Nephron progenitor cell (in vitro differentiated cells): ENCODE data around the gene VWC2.

Experiments used
- DNase-seq: peaks from one replicate; pipeline ENCODE4 v3.0.0; 2021
- H3K27ac Mint-ChIP-seq: 2 replicates; pipeline ENCODE4 v1.8.0; 2021; ENCODE audit warnings: mild to moderate bottlenecking, moderate library complexity, mixed read lengths
- H3K27me3 Mint-ChIP-seq: 2 replicates; pipeline ENCODE4 v1.8.0; 2021; ENCODE audit warnings: mild to moderate bottlenecking, low read depth, mixed read lengths; ENCODE audit not compliant: poor library complexity
- H3K36me3 Mint-ChIP-seq: 2 replicates; pipeline ENCODE4 v1.8.0; 2021; ENCODE audit warnings: low read depth, mixed read lengths
- H3K4me1 Mint-ChIP-seq: 2 replicates; pipeline ENCODE4 v1.8.0; 2021; ENCODE audit warnings: mixed read lengths
- H3K4me3 Mint-ChIP-seq: 2 replicates; pipeline ENCODE4 v1.8.0; 2021; ENCODE audit warnings: mild to moderate bottlenecking, moderate library complexity, mixed read lengths
- H3K9me3 Mint-ChIP-seq: 2 replicates; pipeline ENCODE4 v1.8.0; 2021; ENCODE audit warnings: mild to moderate bottlenecking, moderate library complexity, mixed read lengths
- TF ChIP-seq, protein P1 (sequence below): fragments of 200-600 bp; sonication (generic); IDR thresholded peaks from 2 replicates; pipeline ENCODE4 v1.5.0; 2021; ENCODE audit warnings: antibody characterized with exemption

VWC2 gene

DNA sequence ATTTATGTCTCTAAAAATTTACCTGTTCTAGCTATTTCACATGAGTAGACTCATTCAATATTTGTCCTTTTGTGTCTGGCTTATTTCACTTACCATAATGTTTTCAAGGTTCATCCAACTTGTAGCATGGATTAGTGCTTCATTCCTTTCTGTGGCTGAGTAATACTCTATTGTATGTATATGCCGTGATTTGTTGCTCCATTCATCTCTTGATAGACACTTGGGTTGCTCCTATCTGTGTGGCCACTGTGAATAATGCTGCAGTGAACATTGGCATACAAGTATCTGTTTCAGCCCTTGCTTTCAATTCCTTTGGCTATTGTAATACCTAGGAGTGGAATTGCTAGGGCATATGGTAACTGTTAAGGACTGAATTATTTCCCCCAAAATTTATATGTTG is 86.9 kb downstream of the VWC2 start:
- no peaks in the 10 kb centered on the region for H3K9me3 Mint-ChIP-seq
- H3K27ac Mint-ChIP-seq: no peak overlapping the region
- TF ChIP-seq, protein P1, sequence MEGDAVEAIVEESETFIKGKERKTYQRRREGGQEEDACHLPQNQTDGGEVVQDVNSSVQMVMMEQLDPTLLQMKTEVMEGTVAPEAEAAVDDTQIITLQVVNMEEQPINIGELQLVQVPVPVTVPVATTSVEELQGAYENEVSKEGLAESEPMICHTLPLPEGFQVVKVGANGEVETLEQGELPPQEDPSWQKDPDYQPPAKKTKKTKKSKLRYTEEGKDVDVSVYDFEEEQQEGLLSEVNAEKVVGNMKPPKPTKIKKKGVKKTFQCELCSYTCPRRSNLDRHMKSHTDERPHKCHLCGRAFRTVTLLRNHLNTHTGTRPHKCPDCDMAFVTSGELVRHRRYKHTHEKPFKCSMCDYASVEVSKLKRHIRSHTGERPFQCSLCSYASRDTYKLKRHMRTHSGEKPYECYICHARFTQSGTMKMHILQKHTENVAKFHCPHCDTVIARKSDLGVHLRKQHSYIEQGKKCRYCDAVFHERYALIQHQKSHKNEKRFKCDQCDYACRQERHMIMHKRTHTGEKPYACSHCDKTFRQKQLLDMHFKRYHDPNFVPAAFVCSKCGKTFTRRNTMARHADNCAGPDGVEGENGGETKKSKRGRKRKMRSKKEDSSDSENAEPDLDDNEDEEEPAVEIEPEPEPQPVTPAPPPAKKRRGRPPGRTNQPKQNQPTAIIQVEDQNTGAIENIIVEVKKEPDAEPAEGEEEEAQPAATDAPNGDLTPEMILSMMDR: no peak
- H3K36me3 Mint-ChIP-seq: no peaks in the 10 kb centered on the region
- DNase-seq: no peak
- no peak overlapping the region for H3K4me3 Mint-ChIP-seq
- peaks cover 6% of the 10 kb centered on the region for H3K4me1 Mint-ChIP-seq
- H3K27me3 Mint-ChIP-seq: peaks cover 3% of the 10 kb centered on the region

DNA sequence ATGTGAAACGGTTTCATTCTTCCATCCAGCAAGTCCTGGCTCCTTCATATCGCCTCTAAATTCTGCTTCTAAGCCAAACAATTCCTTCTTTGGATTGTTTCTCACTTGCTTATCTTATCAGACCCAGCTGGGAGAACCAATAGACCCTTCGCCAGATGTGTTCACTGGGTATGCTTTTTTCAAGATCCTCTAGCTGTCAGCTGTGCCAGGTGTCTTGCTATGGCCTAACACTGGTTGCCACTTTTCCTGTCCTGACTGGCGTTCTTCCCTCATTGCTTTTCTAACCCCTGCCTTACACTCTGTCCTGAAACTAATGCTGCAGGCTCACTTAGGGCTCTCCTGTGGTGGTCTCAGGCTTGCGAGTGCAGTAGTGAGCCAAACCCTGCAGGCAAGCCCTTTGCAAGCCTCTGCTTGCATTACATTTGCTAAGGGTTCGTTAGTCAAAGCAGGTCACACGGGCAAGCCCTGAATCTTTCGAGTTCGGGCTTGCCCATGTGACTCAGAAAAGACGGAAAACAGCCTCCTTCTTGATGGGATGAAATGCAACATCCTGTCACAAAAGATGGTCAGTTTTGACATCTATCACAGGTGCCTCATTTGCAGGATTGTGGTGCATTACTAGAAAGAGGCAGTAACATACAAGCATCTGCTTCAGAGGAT is 92.8 kb downstream of the VWC2 start:
- Mint-ChIP-seq H3K4me1 (peaks cover 8% of the 10 kb centered on the region), H3K4me3 (no peak overlapping the region), H3K36me3 (no peaks in the 10 kb centered on the region), H3K27me3 (peaks cover 12% of the 10 kb centered on the region), H3K27ac (no peak overlapping the region), H3K9me3 (no peaks in the 10 kb centered on the region)
- TF ChIP-seq, protein P1: no peak
- no peak for DNase-seq

DNA sequence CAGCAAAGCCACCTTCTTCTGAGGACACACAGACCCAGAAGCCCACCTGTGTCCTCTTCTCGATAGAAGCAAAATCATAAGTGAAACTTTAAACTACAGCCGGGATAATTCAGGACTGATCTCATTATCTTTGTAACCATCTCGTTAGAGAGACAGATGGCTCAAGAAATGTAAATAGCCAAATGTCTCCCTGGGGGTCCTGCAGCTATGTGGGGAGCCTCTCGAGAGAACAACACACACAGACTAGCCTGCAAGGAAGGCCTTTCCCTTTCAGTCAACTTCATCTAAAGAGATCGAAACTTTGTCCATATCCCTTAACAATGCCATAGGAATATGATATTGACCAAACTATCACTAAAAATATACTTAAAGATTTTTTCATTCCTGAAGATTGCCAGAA is 93.5 kb downstream of the VWC2 start:
- peaks cover 12% of the 10 kb centered on the region for H3K27me3 Mint-ChIP-seq
- H3K27ac Mint-ChIP-seq: no peak overlapping the region
- peaks cover 8% of the 10 kb centered on the region for H3K4me1 Mint-ChIP-seq

DNA sequence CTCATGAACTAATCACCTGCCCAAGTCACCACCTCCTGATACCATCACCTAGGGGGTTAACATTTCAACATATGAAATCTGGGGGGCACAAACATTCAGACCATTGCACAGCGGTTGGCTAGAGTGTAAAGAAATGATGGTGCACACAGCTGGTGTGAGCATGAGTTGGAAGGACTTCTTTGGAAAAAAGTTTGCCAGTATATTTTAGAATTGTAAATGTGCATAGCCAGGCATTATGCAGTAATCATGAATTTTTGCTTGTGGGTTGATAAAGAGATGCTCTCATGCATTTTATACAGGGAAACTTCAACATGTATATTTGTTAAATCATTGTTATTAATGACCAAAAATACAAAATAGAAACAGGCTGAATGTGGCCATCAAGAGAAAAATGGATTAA is 100.0 kb downstream of the VWC2 start:
- TF ChIP-seq, protein P1: no peak
- no peak for DNase-seq
- Mint-ChIP-seq H3K4me1 (peaks cover 5% of the 10 kb centered on the region), H3K36me3 (no peaks in the 10 kb centered on the region), H3K27me3 (peaks cover 5% of the 10 kb centered on the region), H3K4me3 (no peak overlapping the region), H3K27ac (no peak overlapping the region), H3K9me3 (no peaks in the 10 kb centered on the region)

More for the DNA sequence above, 93.5 kb downstream of the VWC2 start:
- TF ChIP-seq, protein P1: no peak
- H3K36me3 Mint-ChIP-seq: no peaks in the 10 kb centered on the region
- H3K9me3 Mint-ChIP-seq: no peaks in the 10 kb centered on the region
- H3K4me3 Mint-ChIP-seq: no peak overlapping the region
- no peak for DNase-seq

DNA sequence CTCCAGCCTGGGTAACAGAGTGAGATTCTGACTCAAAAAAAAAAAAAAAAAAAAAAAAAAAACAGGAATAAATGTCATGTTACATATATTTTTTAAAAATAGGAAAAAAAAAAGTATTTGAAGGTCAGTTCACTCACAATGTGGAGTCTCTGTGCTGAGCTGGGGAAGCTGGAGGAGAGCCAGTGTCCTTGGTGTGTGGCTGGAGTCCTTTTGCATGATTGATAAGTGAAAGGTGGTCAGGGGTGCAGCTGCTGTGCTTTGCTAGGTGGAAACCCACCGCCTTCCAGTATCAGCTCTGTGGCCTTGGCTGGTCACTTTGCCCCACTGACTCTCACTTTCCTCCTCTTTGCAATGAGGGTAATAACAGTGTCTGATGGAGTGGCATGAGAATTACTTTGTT is 101.9 kb downstream of the VWC2 start:
- Mint-ChIP-seq H3K27me3 (peaks cover 4% of the 10 kb centered on the region), H3K4me3 (no peak overlapping the region)

DNA sequence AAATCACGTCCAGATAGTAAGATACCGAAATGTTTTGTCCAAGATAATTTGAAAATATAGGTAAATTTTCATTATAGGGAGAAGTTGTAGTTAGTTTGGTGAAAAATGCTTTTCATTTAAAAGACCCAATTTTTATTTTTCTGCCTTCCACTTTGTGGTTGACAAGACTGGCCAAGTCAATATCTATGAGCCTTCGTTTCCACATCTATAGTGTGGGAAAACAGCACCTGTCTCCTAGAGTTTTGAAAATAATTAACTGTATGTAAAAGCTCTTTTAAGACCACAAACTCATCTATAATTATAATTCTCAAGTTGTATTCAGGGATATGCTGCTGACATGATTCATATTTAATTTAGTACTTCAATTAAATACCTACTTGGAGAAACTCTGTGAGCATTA is 102.8 kb downstream of the VWC2 start:
- DNase-seq: no peak
- H3K27me3 Mint-ChIP-seq: no peaks in the 10 kb centered on the region
- H3K4me3 Mint-ChIP-seq: no peak overlapping the region
- H3K4me1 Mint-ChIP-seq: peaks cover 5% of the 10 kb centered on the region
- H3K9me3 Mint-ChIP-seq: no peaks in the 10 kb centered on the region
- H3K36me3 Mint-ChIP-seq: no peaks in the 10 kb centered on the region
- H3K27ac Mint-ChIP-seq: no peak overlapping the region
- TF ChIP-seq, protein P1: no peak

More for the DNA sequence above, 101.9 kb downstream of the VWC2 start:
- Mint-ChIP-seq H3K36me3 (no peaks in the 10 kb centered on the region), H3K27ac (no peak overlapping the region), H3K4me1 (peaks cover 5% of the 10 kb centered on the region), H3K9me3 (no peaks in the 10 kb centered on the region)
- DNase-seq: no peak
- TF ChIP-seq, protein P1: no peak
